GM12878 (cell line): ENCODE data around the gene STON2. TPM values are rescaled to one million over a fixed set of nuclear protein-coding genes. Genes with fewer than 3 reads are reported as not detected.

ENCODE experiments used
- ATAC-seq: fragments of 200-7000 bp; cut with Tn5 transposase; 3 replicates; pipeline ENCODE4 v1.9.1; 2020; ENCODE audit warnings: mild to moderate bottlenecking, moderate library complexity
- BruUV-seq: library from RNA; stranded (reverse); fragments of 400-500 nt; replicated peaks from 2 replicates; lab custom pipeline; 2021; lab: Mats Ljungman, UMichigan
- CTCF ChIA-PET: fragments of 300-600 bp; sonication (Branson Sonifier 250); formaldehyde crosslinking; extraction: SDS; loops from one replicate; lab custom pipeline; 2021; ENCODE audit warnings: inconsistent platforms; lab: Yijun Ruan, JAX
- POLR2A ChIA-PET: fragments of 350-600 bp; formaldehyde crosslinking; extraction: SDS; loops from one replicate; lab custom pipeline; 2021; ENCODE audit warnings: inconsistent platforms; lab: Charles Lee
- RAD21 ChIA-PET: fragments of 300-600 bp; sonication (Branson Sonifier 250); formaldehyde crosslinking; loops from one replicate; lab custom pipeline; 2023; ENCODE audit warnings: antibody characterized with exemption; ENCODE audit not compliant: unreplicated experiment; lab: Charles Lee
- SMC1A ChIA-PET: fragments of 300-600 bp; sonication (Branson Sonifier 250); formaldehyde crosslinking; loops from one replicate; lab custom pipeline; 2023; ENCODE audit not compliant: unreplicated experiment, uncharacterized antibody; lab: Charles Lee
- DNase-seq: peaks from one replicate; pipeline ENCODE4 v3.0.0-alpha.2; 2011; ENCODE audit warnings: low read depth, low spot score
- FAIRE-seq: peaks from 3 replicates; lab custom pipeline; 2011; peaks lifted over from hg19 to GRCh38; lab: Jason Lieb, UNC
- H2AFZ ChIP-seq: 2 replicates; pipeline ENCODE4 v1.6.0; 2011; ENCODE audit warnings: low read depth, low read length, control low read depth; ENCODE audit not compliant: control insufficient read depth
- H3K27ac ChIP-seq: 2 replicates; pipeline ENCODE4 v1.5.1; 2011; ENCODE audit warnings: control low read depth; ENCODE audit not compliant: control insufficient read depth, insufficient read depth
- H3K27me3 ChIP-seq, 2 experiments: replicated peaks in 1 of 2; 2 replicates each; pipeline versions ENCODE4 v1.6.0 to v1.6.1; 2011; ENCODE audit warnings: low read length in 1 of 2; ENCODE audit not compliant: control insufficient read depth in 2 of 2, insufficient read depth in 2 of 2
- H3K36me3 ChIP-seq, 2 experiments: 2 replicates each; pipeline ENCODE4 v1.5.1; 2011; ENCODE audit warnings: low read length in 1 of 2; ENCODE audit not compliant: control insufficient read depth in 2 of 2, insufficient read depth in 2 of 2
- H3K4me1 ChIP-seq: 2 replicates; pipeline ENCODE4 v1.6.1; 2011; ENCODE audit warnings: mild to moderate bottlenecking, low read length, moderate library complexity, mixed read lengths; ENCODE audit not compliant: control insufficient read depth, insufficient read depth
- H3K4me2 ChIP-seq: 2 replicates; pipeline ENCODE4 v1.6.0; 2011; ENCODE audit warnings: control low read depth; ENCODE audit not compliant: control insufficient read depth, insufficient read depth
- H3K4me3 ChIP-seq: fragments of 200-600 bp; sonication (generic); 2 replicates; pipeline ENCODE4 v1.5.1; 2016
- H3K79me2 ChIP-seq: 2 replicates; pipeline ENCODE4 v1.6.0; 2011; ENCODE audit warnings: low read length; ENCODE audit not compliant: control insufficient read depth, insufficient read depth
- H3K9ac ChIP-seq: 2 replicates; pipeline ENCODE4 v1.8.0; 2011; ENCODE audit warnings: low read length, control low read depth, mixed read lengths; ENCODE audit not compliant: control insufficient read depth, insufficient read depth
- H3K9me3 ChIP-seq: replicated peaks from 3 replicates; pipeline ENCODE4 v1.5.1; 2011; ENCODE audit warnings: mild to moderate bottlenecking, low read length; ENCODE audit not compliant: control insufficient read depth, insufficient read depth
- H4K20me1 ChIP-seq: 2 replicates; pipeline ENCODE4 v1.6.0; 2011; ENCODE audit not compliant: control insufficient read depth, insufficient read depth
- ATF2 ChIP-seq: IDR thresholded peaks from 2 replicates; pipeline ENCODE4 v1.6.1; 2012; ENCODE audit warnings: low read length, inconsistent platforms
- BCL11A ChIP-seq: IDR thresholded peaks from 2 replicates; pipeline ENCODE4 v1.6.1; 2011; ENCODE audit warnings: low read depth, low read length
- BHLHE40 ChIP-seq, 2 experiments: fragments of 450-650 bp in 1 of 2; IDR thresholded peaks; 2 replicates each; pipeline ENCODE4 v1.6.1; 2011 to 2017; ENCODE audit warnings: low read depth in 2 of 2, borderline replicate concordance in 1 of 2, improper control_type of control experiment in 1 of 2, low read length in 1 of 2, mild to moderate bottlenecking in 1 of 2
- GATAD2B ChIP-seq: fragments of 450-650 bp; conservative IDR thresholded peaks from 2 replicates; pipeline ENCODE4 v1.6.1; 2017; ENCODE audit warnings: low read depth, mild to moderate bottlenecking, moderate library complexity
- JUNB ChIP-seq: IDR thresholded peaks from 2 replicates; pipeline ENCODE4 v1.6.1; 2016; ENCODE audit warnings: antibody characterized with exemption, mild to moderate bottlenecking
- JUND ChIP-seq: IDR thresholded peaks from 2 replicates; pipeline ENCODE4 v1.6.1; 2012; ENCODE audit warnings: low read depth, mild to moderate bottlenecking, low read length, improper control_type of control experiment, moderate library complexity
- MEF2B ChIP-seq: fragments of 450-650 bp; IDR thresholded peaks from 2 replicates; pipeline ENCODE4 v1.6.1; 2018; ENCODE audit warnings: mild to moderate bottlenecking, moderate library complexity; ENCODE audit not compliant: partially characterized antibody, poor library complexity, severe bottlenecking
- MTA2 ChIP-seq: fragments of 450-650 bp; IDR thresholded peaks from 2 replicates; pipeline ENCODE4 v1.6.1; 2016; ENCODE audit warnings: low read depth, mild to moderate bottlenecking, moderate library complexity
- POLR2AphosphoS2 ChIP-seq: IDR thresholded peaks from 2 replicates; pipeline ENCODE4 v1.6.1; 2011; ENCODE audit warnings: low read depth, mild to moderate bottlenecking, low read length, improper control_type of control experiment, moderate library complexity
- WGBS: methylation state at CpG from one replicate; pipeline ENCODE4 v1.1.6; 2016; ENCODE audit warnings: low lambda C conversion rate; ENCODE audit not compliant: insufficient replicate concordance, insufficient coverage; ENCODE audit errors: missing lambda C conversion rate; 5-methylcytosine and 5-hydroxymethylcytosine counted together
- in situ Hi-C: fragments of 300-500 bp; cut with MboI; formaldehyde crosslinking; loops from 9 replicates; pipeline ENCODE4 v1.14.3; 2018; ENCODE audit warnings: mixed read lengths
- intact Hi-C: fragments of 100-400 bp; cut with micrococcal nuclease; formaldehyde crosslinking; loops from one replicate; pipeline ENCODE4 v1.14.2; 2022; ENCODE audit not compliant: unreplicated experiment
- polyA plus RNA-seq, 11 experiments: library from polyadenylated mRNA; depleted of rRNA in 4 of 11; unstranded in 6 of 11; stranded (reverse) in 5 of 11; fragments of >200 nt; fragmentation: Nextera tagmentation in 4 of 11; fragmentation: Illumina TruSeq in 1 of 11; extraction: Ambion mirVana in 4 of 11; extraction: Trizol in 1 of 11; gene quantifications; 1 replicate in 1 of 11; 2 replicates in 10 of 11; pipeline versions ENCODE4 v1.2.1 to v1.2.3, GENCODE V29; 2011 to 2016; ENCODE audit warnings: inconsistent platforms in 2 of 11, missing spikeins in 2 of 11, low read depth in 1 of 11
- total RNA-seq, 4 experiments: library from RNA; depleted of rRNA in 3 of 4; stranded (reverse); fragments of >200 nt in 3 of 4; fragmentation: Illumina TruSeq in 1 of 4; extraction: Trizol in 1 of 4; gene quantifications; 2 replicates each; pipeline versions ENCODE4 v1.2.1 to v1.2.3, GENCODE V29; 2013 to 2021
- TF ChIP-seq, protein P1 (sequence below), 3 experiments: IDR thresholded peaks in 2 of 3; conservative IDR thresholded peaks in 1 of 3; 2 replicates each; pipeline ENCODE4 v1.5.1; 2011; ENCODE audit warnings: low read depth in 3 of 3, low read length in 3 of 3, mild to moderate bottlenecking in 3 of 3, control low read depth in 2 of 3, moderate library complexity in 2 of 3, inconsistent platforms in 1 of 3, mixed read lengths in 1 of 3; ENCODE audit not compliant: control insufficient read depth in 2 of 3, insufficient read depth in 1 of 3; ENCODE audit errors: extremely low read depth in 1 of 3

STON2 gene
- total and polyA plus RNA-seq, 10 of the 15 experiments (the other 5 are each of a cell fraction or from before 2014, with no cell fraction given) = 0.03 to 0.13 (median 0.03) TPM; not detected in 7

GRCh38 chr14:81276073-81277069 is 123.8 kb downstream of the STON2 start:
- POLR2A ChIA-PET = no interaction called here
- in situ Hi-C loops = no loop called here
- intact Hi-C loops = no loop called here

More at GRCh38 chr14:81276073-81277069, 123.8 kb downstream of the STON2 start:
- H3K9me3 ChIP-seq = no peaks in the 10 kb centered on the region
- WGBS = 7% methylated on average over 11 of the region's 11 CpGs
- ChIA-PET SMC1A (interaction anchor here (1.3 to 1.8 kb wide), 2 partner anchors 10 to 177 kb away, joined by 3 to 6 read pairs; no protein-coding TSS in a partner anchor), CTCF (interaction anchor here (10.4 to 12.5 kb wide), 2 partner anchors 178 to 189 kb away, joined by 101 to 195 read pairs; no protein-coding TSS in a partner anchor), RAD21 (interaction anchor here (1.2 kb wide), 1 partner anchor 174 kb away, joined by 3 read pairs; no protein-coding TSS in a partner anchor)
- no peaks in the 10 kb centered on the region for H3K79me2 ChIP-seq
- no peak overlapping the region for H3K27ac ChIP-seq
- TF ChIP-seq, protein P1, sequence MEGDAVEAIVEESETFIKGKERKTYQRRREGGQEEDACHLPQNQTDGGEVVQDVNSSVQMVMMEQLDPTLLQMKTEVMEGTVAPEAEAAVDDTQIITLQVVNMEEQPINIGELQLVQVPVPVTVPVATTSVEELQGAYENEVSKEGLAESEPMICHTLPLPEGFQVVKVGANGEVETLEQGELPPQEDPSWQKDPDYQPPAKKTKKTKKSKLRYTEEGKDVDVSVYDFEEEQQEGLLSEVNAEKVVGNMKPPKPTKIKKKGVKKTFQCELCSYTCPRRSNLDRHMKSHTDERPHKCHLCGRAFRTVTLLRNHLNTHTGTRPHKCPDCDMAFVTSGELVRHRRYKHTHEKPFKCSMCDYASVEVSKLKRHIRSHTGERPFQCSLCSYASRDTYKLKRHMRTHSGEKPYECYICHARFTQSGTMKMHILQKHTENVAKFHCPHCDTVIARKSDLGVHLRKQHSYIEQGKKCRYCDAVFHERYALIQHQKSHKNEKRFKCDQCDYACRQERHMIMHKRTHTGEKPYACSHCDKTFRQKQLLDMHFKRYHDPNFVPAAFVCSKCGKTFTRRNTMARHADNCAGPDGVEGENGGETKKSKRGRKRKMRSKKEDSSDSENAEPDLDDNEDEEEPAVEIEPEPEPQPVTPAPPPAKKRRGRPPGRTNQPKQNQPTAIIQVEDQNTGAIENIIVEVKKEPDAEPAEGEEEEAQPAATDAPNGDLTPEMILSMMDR (IDR thresholded peaks at IDR 0.05 in 2 of 3, conservative IDR thresholded peaks at IDR 0.05 in 1 of 3; ENCODE audit: control insufficient read depth in 2 of 3, extremely low read depth in 1 of 3, insufficient read depth in 1 of 3, low read depth in 3 of 3, low read length in 3 of 3) = no peak
- peak; percentile 79 for TF ChIP-seq MEF2B
- TF ChIP-seq ATF2 = 0 out of 2 replicates have a peak, but pooled peaks have one; percentile 22
- TF ChIP-seq GATAD2B = 0 out of 2 replicates have a peak, but pooled peaks have one; percentile 22
- peak; percentile 59; the same call in 1 of the 2 replicates for TF ChIP-seq MTA2
- TF ChIP-seq BHLHE40 (IDR thresholded peaks at IDR 0.05; ENCODE audit: borderline replicate concordance in 1 of 2, low read depth in 2 of 2, low read length in 1 of 2) = no peak
- TF ChIP-seq BCL11A = peak; percentile 27; the same call in 1 of the 2 replicates
- TF ChIP-seq JUND = 0 out of 2 replicates have a peak, but pooled peaks have one; percentile 13
- TF ChIP-seq JUNB = peak; percentile 21; the same call in 1 of the 2 replicates
- no peak for TF ChIP-seq POLR2AphosphoS2
- no peaks in the 10 kb centered on the region for H3K4me1 ChIP-seq
- H3K4me2 ChIP-seq = no peak overlapping the region
- peak; percentile 80 for ATAC-seq
- DNase-seq = no peak
- H3K4me3 ChIP-seq = no peak overlapping the region
- no peak overlapping the region for H3K9ac ChIP-seq
- FAIRE-seq = no peak
- H2AFZ ChIP-seq = no peak overlapping the region
- H3K36me3 ChIP-seq = no peaks in the 10 kb centered on the region
- no TSS peak for BruUV-seq
- no peaks in the 10 kb centered on the region; the same call in 1 of the 2 replicates for H4K20me1 ChIP-seq
- H3K27me3 ChIP-seq = peaks cover 0 to 5% of the 10 kb centered on the region in 2 experiments; a peak in 2 of 4 replicates
